Body of pancreas (tissue), 4 donors: ENCODE measurements around the gene ARNT2. TPM values are rescaled to one million over a fixed set of nuclear protein-coding genes. Genes with fewer than 3 reads are reported as not detected.
A peak's percentile ranks its signal among the peaks of the same experiment; 100 is the strongest.

Experiments used
- ATAC-seq: fragments of 150-250 bp; one replicate; pipeline ENCODE4 v1.9.1; 2016
- DNase-seq, 4 donors: peaks; one replicate each; pipeline ENCODE4 v3.0.0-alpha.2; 2019
- H3K27ac ChIP-seq, 4 donors: fragments of 200-600 bp; sonication (generic); 1 replicate in 3 of 4; 2 replicates in 1 of 4; pipeline versions ENCODE4 v1.5.1 to v1.6.1; 2016 to 2019; ENCODE audit warnings: mild to moderate bottlenecking in 1 of 4, mixed read lengths in 1 of 4, moderate library complexity in 1 of 4
- H3K27me3 ChIP-seq, 2 donors: fragments of 200-600 bp; sonication (generic); one replicate each; pipeline ENCODE4 v1.6.0; 2016; ENCODE audit warnings: mild to moderate bottlenecking in 1 of 2
- H3K36me3 ChIP-seq, 2 donors: fragments of 200-600 bp; sonication (generic); replicated peaks in 1 of 2; 2 replicates each; pipeline ENCODE4 v1.5.1; 2016; ENCODE audit warnings: low read depth in 2 of 2; ENCODE audit not compliant: insufficient read depth in 1 of 2
- H3K4me1 ChIP-seq: fragments of 200-600 bp; sonication (generic); one replicate; pipeline ENCODE4 v1.6.0; 2016
- H3K4me3 ChIP-seq, 2 donors: fragments of 200-600 bp; sonication (generic); 1 replicate in 1 of 2; 2 replicates in 1 of 2; pipeline ENCODE4 v1.5.1; 2016 to 2019
- H3K9me3 ChIP-seq, 3 donors: fragments of 200-600 bp; sonication (generic); 1 replicate in 2 of 3; 2 replicates in 1 of 3; pipeline ENCODE4 v1.5.1; 2016
- CTCF ChIP-seq, 7 experiments: fragments of 450-650 bp in 4 of 7; fragments of 200-600 bp in 3 of 7; sonication (generic) in 3 of 7; IDR thresholded peaks; one replicate each; pipeline ENCODE4 v1.5.1; 2016 to 2019; ENCODE audit warnings: antibody characterized with exemption in 7 of 7
- POLR2A ChIP-seq, 3 donors: fragments of 450-650 bp; IDR thresholded peaks; one replicate each; pipeline ENCODE4 v1.6.1; 2016; ENCODE audit warnings: antibody characterized with exemption in 3 of 3, mild to moderate bottlenecking in 2 of 3
- WGBS, 2 donors: methylation state at CpG; one replicate each; pipeline ENCODE4 v1.1.5; 2017; 5-methylcytosine and 5-hydroxymethylcytosine counted together
- intact Hi-C: fragments of 100-400 bp; cut with DNase I; formaldehyde crosslinking; loops from one replicate; pipeline ENCODE4 v1.15.1; 2023
- total RNA-seq, 2 donors: library from RNA; depleted of rRNA; stranded (reverse); fragments of >200 nt; gene quantifications; one replicate each; pipeline ENCODE4 v1.1.0, GENCODE V29; 2016

ARNT2 gene
- total RNA-seq, 2 donors from 2014 or later: 5.3 to 5.4 TPM

- TF ChIP-seq CTCF (IDR thresholded peaks at IDR 0.05): no peak
- TF ChIP-seq POLR2A (IDR thresholded peaks at IDR 0.05): no peak
- no peak for DNase-seq
- Histone ChIP-seq H3K27ac (no peak overlapping the region), H3K4me1 (peaks cover 10% of the 10 kb centered on the region), H3K4me3 (no peak overlapping the region), H3K36me3 (no peaks in the 10 kb centered on the region), H3K27me3 (no peaks in the 10 kb centered on the region), H3K9me3 (no peaks in the 10 kb centered on the region)
- intact Hi-C loops: no loop called here
- no peak for ATAC-seq
- WGBS, 2 donors: 81 to 90% methylated on average over 7 of the region's 7 CpGs
Observed at GRCh38 chr15:80491163-80491847, 87.1 kb downstream of the ARNT2 start.

- ATAC-seq (no peak), DNase-seq (no peak)
- Histone ChIP-seq H3K4me3 (no peak overlapping the region), H3K9me3 (no peaks in the 10 kb centered on the region), H3K4me1 (peaks cover 10% of the 10 kb centered on the region), H3K27me3 (no peaks in the 10 kb centered on the region), H3K27ac (no peak overlapping the region), H3K36me3 (no peaks in the 10 kb centered on the region)
- WGBS, 2 donors: 79 to 94% methylated on average over 2 of the region's 2 CpGs
- intact Hi-C loops: no loop called here
- TF ChIP-seq CTCF (IDR thresholded peaks at IDR 0.05): no peak
- no peak for TF ChIP-seq POLR2A (IDR thresholded peaks at IDR 0.05)
Observed at GRCh38 chr15:80492409-80492808, 88.2 kb downstream of the ARNT2 start.

- ATAC-seq (no peak), DNase-seq (no peak)
- Histone ChIP-seq H3K27ac (no peak overlapping the region), H3K9me3 (no peaks in the 10 kb centered on the region), H3K4me1 (peaks cover 10% of the 10 kb centered on the region), H3K4me3 (no peak overlapping the region), H3K27me3 (no peaks in the 10 kb centered on the region), H3K36me3 (no peaks in the 10 kb centered on the region)
- intact Hi-C loops: no loop called here
- 82 to 96% methylated on average over 3 of the region's 3 CpGs for WGBS, 2 donors
- TF ChIP-seq POLR2A (IDR thresholded peaks at IDR 0.05) (no peak), CTCF (IDR thresholded peaks at IDR 0.05) (no peak)
Observed at GRCh38 chr15:80492874-80493273, 88.7 kb downstream of the ARNT2 start.

- no peak for DNase-seq
Observed at GRCh38 chr15:80494351-80494751, 90.2 kb downstream of the ARNT2 start.

More at GRCh38 chr15:80494351-80494751, 90.2 kb downstream of the ARNT2 start:
- Histone ChIP-seq H3K9me3 (no peaks in the 10 kb centered on the region), H3K36me3 (no peaks in the 10 kb centered on the region), H3K4me1 (peaks cover 10% of the 10 kb centered on the region), H3K4me3 (no peak overlapping the region), H3K27me3 (no peaks in the 10 kb centered on the region), H3K27ac (no peak overlapping the region)
- intact Hi-C loops: no loop called here
- TF ChIP-seq POLR2A (IDR thresholded peaks at IDR 0.05) (no peak), CTCF (IDR thresholded peaks at IDR 0.05) (no peak)
- peak; percentile 47 for ATAC-seq
- WGBS, 2 donors: 65 to 67% methylated on average over 5 of the region's 5 CpGs
